Measurements from ENCODE around the gene SLC25A6.
"Not testable (repeated sequence)": the region's sequence is repeated elsewhere in the genome, so short reads cannot be mapped to it uniquely, and the experiment has no call there.

The SLC25A6 gene

GRCh38 chrX:1354036-1355019, 37.6 kb downstream of the SLC25A6 start:
- no peak for DNase-seq (ENCODE audit: low spot score)

- DNase-seq (ENCODE audit: low spot score) = no peak
Measured at GRCh38 chrX:1351981-1352714, 39.8 kb downstream of the SLC25A6 start.

- DNase-seq (ENCODE audit: low spot score) = not testable (repeated sequence)
Measured at GRCh38 chrX:1349606-1350005, 42.3 kb downstream of the SLC25A6 start.

GRCh38 chrX:1341545-1342184, 50.2 kb downstream of the SLC25A6 start:
- no peak for DNase-seq (ENCODE audit: low spot score)

- DNase-seq (ENCODE audit: low spot score) = no peak
Measured at GRCh38 chrX:1336948-1337779, 54.7 kb downstream of the SLC25A6 start.

- no peak for DNase-seq (ENCODE audit: low spot score)
Measured at GRCh38 chrX:1336331-1336943, 55.5 kb downstream of the SLC25A6 start, which contains the start of gene IL3RA. TSS of gene IL3RA (plus strand) at chrX:1336785. CDS start at chrX:1341766, 4,981 bp downstream.
